ENCODE data around the gene TPK1.
"Not testable (repeated sequence)": the region's sequence is repeated elsewhere in the genome, so short reads cannot be mapped to it uniquely, and the experiment has no call there.

Gene TPK1

GRCh38 chr7:144814299-144814698, 21.6 kb downstream of the TPK1 start:
- no peak overlapping the region for H3K4me3 ChIP-seq (ENCODE audit: low read length)
- DNase-seq (ENCODE audit: low read depth) = no peak
- TF ChIP-seq CTCF (conservative IDR thresholded peaks at IDR 0.05; ENCODE audit: low read depth, low read length) = no peak

GRCh38 chr7:144812379-144813283, 23.2 kb downstream of the TPK1 start:
- TF ChIP-seq CTCF (conservative IDR thresholded peaks at IDR 0.05; ENCODE audit: low read depth, low read length) = no peak
- no peak for DNase-seq (ENCODE audit: low read depth)
- no peak overlapping the region for H3K4me3 ChIP-seq (ENCODE audit: low read length)

GRCh38 chr7:144805627-144806239, 30.1 kb downstream of the TPK1 start:
- no peak for DNase-seq (ENCODE audit: low read depth)
- no peak overlapping the region for H3K4me3 ChIP-seq (ENCODE audit: low read length)
- TF ChIP-seq CTCF (conservative IDR thresholded peaks at IDR 0.05; ENCODE audit: low read depth, low read length) = no peak

GRCh38 chr7:144800678-144801436, 35.0 kb downstream of the TPK1 start:
- H3K4me3 ChIP-seq (ENCODE audit: low read length); DNase-seq (ENCODE audit: low read depth): not testable (repeated sequence)

GRCh38 chr7:144796919-144797318, 38.9 kb downstream of the TPK1 start:
- H3K4me3 ChIP-seq (ENCODE audit: low read length) = no peak overlapping the region
- DNase-seq (ENCODE audit: low read depth) = no peak
- TF ChIP-seq CTCF (conservative IDR thresholded peaks at IDR 0.05; ENCODE audit: low read depth, low read length) = no peak

GRCh38 chr7:144792050-144792449, 43.8 kb downstream of the TPK1 start:
- H3K4me3 ChIP-seq (ENCODE audit: low read length) = no peak overlapping the region
- no peak for TF ChIP-seq CTCF (conservative IDR thresholded peaks at IDR 0.05; ENCODE audit: low read depth, low read length)
- DNase-seq (ENCODE audit: low read depth) = no peak

GRCh38 chr7:144791488-144791887, 44.4 kb downstream of the TPK1 start:
- TF ChIP-seq CTCF (conservative IDR thresholded peaks at IDR 0.05; ENCODE audit: low read depth, low read length) = no peak
- no peak overlapping the region for H3K4me3 ChIP-seq (ENCODE audit: low read length)
- no peak for DNase-seq (ENCODE audit: low read depth)

All from retinal pigment epithelial cell (primary cell).